ENCODE results near the gene TARBP2. TPM values are rescaled to one million over a fixed set of nuclear protein-coding genes. Genes with fewer than 3 reads are reported as not detected.

Gene TARBP2
- total RNA-seq, 1 experiment from 2014 or later: 74.0 TPM

DNA sequence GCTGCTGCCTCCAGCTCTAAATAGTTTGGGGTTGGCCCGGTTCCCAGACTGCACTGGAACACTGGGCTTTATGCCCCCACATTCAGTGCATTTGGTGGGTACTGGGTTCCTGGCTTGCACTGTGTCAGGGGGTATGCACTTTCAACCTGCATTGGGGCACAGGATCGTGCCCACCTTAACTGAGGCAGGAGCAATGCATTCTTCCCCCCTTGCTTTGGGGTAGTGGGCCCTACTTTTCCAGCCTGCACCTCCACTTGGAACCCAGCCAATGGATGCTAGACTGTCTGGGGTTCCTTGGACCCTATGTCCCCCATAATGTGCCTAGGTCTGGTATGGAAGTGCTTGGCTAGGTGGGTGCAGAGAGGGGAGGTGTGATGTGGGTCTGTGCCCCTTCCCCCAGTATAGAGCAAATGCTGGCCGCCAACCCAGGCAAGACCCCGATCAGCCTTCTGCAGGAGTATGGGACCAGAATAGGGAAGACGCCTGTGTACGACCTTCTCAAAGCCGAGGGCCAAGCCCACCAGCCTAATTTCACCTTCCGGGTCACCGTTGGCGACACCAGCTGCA, 615 bp downstream of the TARBP2 start:
- DNase-seq (ENCODE audit: low spot score): no peak
- TF ChIP-seq NFATC4 (CRISPR knock-in tag; IDR thresholded peaks at IDR 0.05): no peak
- TF ChIP-seq MYBL2 (CRISPR knock-in tag; IDR thresholded peaks at IDR 0.05): no peak
- TF ChIP-seq PRRX2 (CRISPR knock-in tag; IDR thresholded peaks at IDR 0.05): no peak
- TF ChIP-seq JAZF1 (CRISPR knock-in tag; IDR thresholded peaks at IDR 0.05): no peak
- no peak for TF ChIP-seq NR3C1 (CRISPR knock-in tag; conservative IDR thresholded peaks at IDR 0.05; ENCODE audit: low read depth)
- TF ChIP-seq TP53 (CRISPR knock-in tag; IDR thresholded peaks at IDR 0.05): no peak
- TF ChIP-seq, protein P1, sequence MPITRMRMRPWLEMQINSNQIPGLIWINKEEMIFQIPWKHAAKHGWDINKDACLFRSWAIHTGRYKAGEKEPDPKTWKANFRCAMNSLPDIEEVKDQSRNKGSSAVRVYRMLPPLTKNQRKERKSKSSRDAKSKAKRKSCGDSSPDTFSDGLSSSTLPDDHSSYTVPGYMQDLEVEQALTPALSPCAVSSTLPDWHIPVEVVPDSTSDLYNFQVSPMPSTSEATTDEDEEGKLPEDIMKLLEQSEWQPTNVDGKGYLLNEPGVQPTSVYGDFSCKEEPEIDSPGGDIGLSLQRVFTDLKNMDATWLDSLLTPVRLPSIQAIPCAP (CRISPR knock-in tag; IDR thresholded peaks at IDR 0.05): no peak
- 0 out of 2 replicates have a peak, but pooled peaks have one; percentile 1 for TF ChIP-seq GABPB1 (CRISPR knock-in tag; IDR thresholded peaks at IDR 0.05)
- TF ChIP-seq SP1 (CRISPR knock-in tag; conservative IDR thresholded peaks at IDR 0.05): no peak
- TF ChIP-seq, protein P2, sequence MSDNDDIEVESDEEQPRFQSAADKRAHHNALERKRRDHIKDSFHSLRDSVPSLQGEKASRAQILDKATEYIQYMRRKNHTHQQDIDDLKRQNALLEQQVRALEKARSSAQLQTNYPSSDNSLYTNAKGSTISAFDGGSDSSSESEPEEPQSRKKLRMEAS (CRISPR knock-in tag; IDR thresholded peaks at IDR 0.05): peak; percentile 60; the same call in 1 of the 2 replicates
- TF ChIP-seq MXD4 (CRISPR knock-in tag; IDR thresholded peaks at IDR 0.05; ENCODE audit: borderline replicate concordance): no peak
- TF ChIP-seq TCF7 (CRISPR knock-in tag; IDR thresholded peaks at IDR 0.05; ENCODE audit: low read depth): 0 out of 2 replicates have a peak, but pooled peaks have one; percentile 5
- TF ChIP-seq SMAD4 (CRISPR knock-in tag; IDR thresholded peaks at IDR 0.05): no peak
- no peaks in the 10 kb centered on the region for H3K9me3 Mint-ChIP-seq

DNA sequence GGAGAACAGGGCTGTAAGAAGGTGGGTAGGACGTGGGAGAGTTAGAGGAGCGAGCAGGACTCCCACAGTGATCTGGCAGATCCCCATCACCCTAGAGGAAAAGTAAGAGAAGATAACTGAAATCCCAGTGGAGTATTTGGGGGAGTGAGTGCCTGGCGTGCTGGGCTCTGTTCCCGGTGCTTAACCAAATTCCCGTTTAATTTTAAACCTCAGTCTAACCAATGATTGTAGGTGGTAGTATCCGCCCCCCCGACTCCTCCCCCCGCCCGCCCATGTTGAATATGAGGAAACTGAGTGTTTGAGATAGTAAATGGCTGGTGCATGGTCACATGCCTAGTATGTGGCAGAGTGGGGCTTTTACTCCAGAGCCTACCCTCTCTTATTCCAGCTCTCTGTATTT, 1.2 kb downstream of the TARBP2 start:
- TF ChIP-seq TP53 (CRISPR knock-in tag; IDR thresholded peaks at IDR 0.05) (no peak), ZNF532 (CRISPR knock-in tag; IDR thresholded peaks at IDR 0.05; ENCODE audit: borderline replicate concordance) (no peak)
- ATAC-seq (no peak), DNase-seq (ENCODE audit: low spot score) (no peak)
- POLR2A ChIA-PET: no interaction called here
- Mint-ChIP-seq H3K4me3 (peak overlapping the region; percentile 86; the same call in 1 of the 2 replicates), H3K27me3 (ENCODE audit: low read depth) (no peaks in the 10 kb centered on the region), H3K36me3 (peaks cover 21% of the 10 kb centered on the region), H3K27ac (peak overlapping the region; percentile 82), H3K4me1 (peaks cover 27% of the 10 kb centered on the region), H3K9me3 (no peaks in the 10 kb centered on the region)
- CTCF ChIA-PET: no interaction called here

More for the DNA sequence above, 615 bp downstream of the TARBP2 start:
- CTCF ChIA-PET: interaction anchor here (0.5 to 3.8 kb wide), 21 partner anchors 8 to 495 kb away, joined by 3 to 39 read pairs (median 4); partner anchors contain the start of genes AAAS, ATP5MC2 and CALCOCO1
- H3K4me1 Mint-ChIP-seq: peaks cover 33% of the 10 kb centered on the region
- no peaks in the 10 kb centered on the region for H3K27me3 Mint-ChIP-seq (ENCODE audit: low read depth)
- peak overlapping the region; percentile 86 for H3K4me3 Mint-ChIP-seq
- ATAC-seq: no peak
- peak overlapping the region; percentile 82; the same call in 1 of the 2 replicates for H3K27ac Mint-ChIP-seq
- peaks cover 21% of the 10 kb centered on the region for H3K36me3 Mint-ChIP-seq
- POLR2A ChIA-PET: interaction anchor here (0.6 to 2.0 kb wide), 14 partner anchors 8 to 202 kb away, joined by 3 to 17 read pairs (median 4); partner anchors contain the start of genes AAAS, ATP5MC2 and MYG1

DNA sequence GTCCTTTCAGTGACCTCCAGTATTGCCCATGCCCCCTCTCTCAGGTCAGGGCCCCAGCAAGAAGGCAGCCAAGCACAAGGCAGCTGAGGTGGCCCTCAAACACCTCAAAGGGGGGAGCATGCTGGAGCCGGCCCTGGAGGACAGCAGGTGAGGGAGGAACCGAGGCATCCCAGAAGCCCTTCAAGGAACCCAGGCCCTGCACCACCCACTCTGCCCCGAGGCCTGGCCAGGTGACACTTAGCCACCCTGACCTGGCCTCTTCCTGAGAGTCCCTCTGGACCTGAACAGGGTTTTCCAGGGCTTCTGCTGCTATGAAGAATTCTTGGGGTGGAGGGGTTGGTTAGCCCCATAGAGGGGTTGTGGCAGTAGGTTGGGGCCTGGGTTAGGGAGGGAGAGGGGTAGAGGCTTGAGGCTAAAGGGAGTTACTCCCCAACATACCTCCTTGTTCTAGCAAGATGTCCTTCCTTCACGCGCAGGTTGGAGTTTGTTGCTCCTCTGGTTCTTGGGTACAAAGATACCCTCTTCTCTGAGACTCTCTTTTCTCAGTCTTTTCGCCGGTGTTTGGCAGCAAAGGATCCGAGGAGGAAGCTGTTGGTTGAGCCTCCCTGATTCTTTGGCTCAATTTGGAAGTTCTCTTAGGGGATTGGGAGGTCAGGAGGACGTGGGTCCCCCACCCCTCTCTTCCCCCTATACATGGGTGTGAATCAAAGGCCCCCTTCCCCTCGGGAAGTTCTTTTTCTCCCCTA, 2.1 kb downstream of the TARBP2 start:
- Mint-ChIP-seq H3K27ac (no peak overlapping the region), H3K36me3 (peaks cover 21% of the 10 kb centered on the region), H3K27me3 (ENCODE audit: low read depth) (no peaks in the 10 kb centered on the region), H3K4me1 (peaks cover 22% of the 10 kb centered on the region), H3K9me3 (no peaks in the 10 kb centered on the region), H3K4me3 (no peak overlapping the region)
- DNase-seq (ENCODE audit: low spot score) (no peak), ATAC-seq (no peak)
- CTCF ChIA-PET: no interaction called here
- POLR2A ChIA-PET: no interaction called here
- TF ChIP-seq TP53 (CRISPR knock-in tag; IDR thresholded peaks at IDR 0.05) (no peak), CREB1 (CRISPR knock-in tag; IDR thresholded peaks at IDR 0.05) (no peak), ATF6 (CRISPR knock-in tag; IDR thresholded peaks at IDR 0.05) (no peak), ZBTB21 (CRISPR knock-in tag; IDR thresholded peaks at IDR 0.05; ENCODE audit: borderline replicate concordance) (no peak)
- TF ChIP-seq, protein P3, sequence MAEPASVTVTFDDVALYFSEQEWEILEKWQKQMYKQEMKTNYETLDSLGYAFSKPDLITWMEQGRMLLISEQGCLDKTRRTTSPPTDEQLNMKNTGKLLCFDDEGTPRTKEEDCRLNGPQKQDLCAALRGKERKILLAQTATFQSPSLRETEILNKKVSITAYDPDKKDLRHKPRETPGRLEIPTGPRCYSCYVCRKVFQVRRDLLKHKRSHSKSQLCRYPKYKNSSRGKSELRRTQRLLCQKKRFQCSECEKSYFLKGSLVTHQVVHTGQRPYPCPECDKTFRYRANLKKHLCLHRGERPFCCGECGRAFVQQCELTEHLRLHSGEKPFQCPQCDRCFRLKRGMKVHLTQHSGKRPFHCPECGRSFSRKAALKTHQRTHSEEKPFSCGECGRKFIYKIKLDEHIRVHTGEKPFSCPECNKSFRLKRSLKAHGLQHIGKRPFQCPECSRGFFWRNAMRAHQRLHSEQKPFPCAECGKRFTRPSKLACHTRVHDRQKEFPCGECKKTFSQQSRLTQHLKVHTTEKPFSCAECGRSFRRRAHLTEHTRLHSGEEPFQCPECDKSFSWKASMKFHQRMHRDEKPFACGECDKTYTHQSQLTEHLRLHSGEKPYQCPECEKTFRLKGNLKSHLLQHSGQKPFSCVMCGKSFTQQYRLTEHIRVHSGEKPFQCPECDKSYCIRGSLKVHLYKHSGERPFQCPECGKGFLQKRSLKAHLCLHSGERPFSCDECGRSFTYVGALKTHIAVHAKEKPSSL (CRISPR knock-in tag; conservative IDR thresholded peaks at IDR 0.05): no peak
- TF ChIP-seq, protein P4, sequence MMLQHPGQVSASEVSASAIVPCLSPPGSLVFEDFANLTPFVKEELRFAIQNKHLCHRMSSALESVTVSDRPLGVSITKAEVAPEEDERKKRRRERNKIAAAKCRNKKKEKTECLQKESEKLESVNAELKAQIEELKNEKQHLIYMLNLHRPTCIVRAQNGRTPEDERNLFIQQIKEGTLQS (CRISPR knock-in tag; conservative IDR thresholded peaks at IDR 0.05): no peak
